Calu3 (cell line): ENCODE data around the gene DHX38. TPM values are rescaled to one million over a fixed set of nuclear protein-coding genes. Genes with fewer than 3 reads are reported as not detected.
A peak's percentile ranks its signal among the peaks of the same experiment; 100 is the strongest.

Experiments
- BruUV-seq: library from RNA; stranded (reverse); fragments of 400-500 nt; replicated peaks from 2 replicates; lab custom pipeline; 2021; lab: Mats Ljungman, UMichigan
- CTCF ChIA-PET: fragments of 300-600 bp; sonication (Branson Sonifier 250); formaldehyde crosslinking; loops from one replicate; lab custom pipeline; 2022; ENCODE audit warnings: antibody characterized with exemption; lab: Charles Lee
- DNase-seq: peaks from one replicate; pipeline ENCODE4 v3.0.0; 2022
- H3K27ac Mint-ChIP-seq: one replicate; pipeline ENCODE4 v1.8.0; 2022; ENCODE audit warnings: mixed read lengths; ENCODE audit not compliant: unreplicated experiment
- H3K27me3 Mint-ChIP-seq: one replicate; pipeline ENCODE4 v1.8.0; 2022; ENCODE audit warnings: mixed read lengths; ENCODE audit not compliant: unreplicated experiment
- H3K36me3 Mint-ChIP-seq: one replicate; pipeline ENCODE4 v1.8.0; 2022; ENCODE audit warnings: mild to moderate bottlenecking, moderate library complexity, mixed read lengths; ENCODE audit not compliant: insufficient read depth, unreplicated experiment
- H3K4me1 Mint-ChIP-seq: one replicate; pipeline ENCODE4 v1.8.0; 2022; ENCODE audit warnings: mild to moderate bottlenecking, low read depth, mixed read lengths; ENCODE audit not compliant: unreplicated experiment
- H3K4me3 Mint-ChIP-seq: one replicate; pipeline ENCODE4 v1.8.0; 2022; ENCODE audit warnings: mild to moderate bottlenecking, low read depth, moderate library complexity, mixed read lengths; ENCODE audit not compliant: unreplicated experiment
- H3K9me3 Mint-ChIP-seq: one replicate; pipeline ENCODE4 v1.8.0; 2022; ENCODE audit warnings: low read depth, mixed read lengths; ENCODE audit not compliant: unreplicated experiment
- intact Hi-C: fragments of 100-400 bp; cut with micrococcal nuclease; formaldehyde crosslinking; loops from one replicate; pipeline ENCODE4 v1.10.0; 2022; ENCODE audit not compliant: unreplicated experiment
- total RNA-seq: library from RNA; stranded (reverse); gene quantifications from 2 replicates; pipeline ENCODE4 v1.2.3, GENCODE V29; 2022
- TF ChIP-seq, protein P1 (sequence below): fragments of 200-600 bp; IDR thresholded peaks from one replicate; pipeline ENCODE4 v1.8.0; 2022; ENCODE audit warnings: antibody characterized with exemption; ENCODE audit not compliant: unreplicated experiment

The DHX38 gene
- total RNA-seq, 1 experiment from 2014 or later: 86.4 TPM

DNA sequence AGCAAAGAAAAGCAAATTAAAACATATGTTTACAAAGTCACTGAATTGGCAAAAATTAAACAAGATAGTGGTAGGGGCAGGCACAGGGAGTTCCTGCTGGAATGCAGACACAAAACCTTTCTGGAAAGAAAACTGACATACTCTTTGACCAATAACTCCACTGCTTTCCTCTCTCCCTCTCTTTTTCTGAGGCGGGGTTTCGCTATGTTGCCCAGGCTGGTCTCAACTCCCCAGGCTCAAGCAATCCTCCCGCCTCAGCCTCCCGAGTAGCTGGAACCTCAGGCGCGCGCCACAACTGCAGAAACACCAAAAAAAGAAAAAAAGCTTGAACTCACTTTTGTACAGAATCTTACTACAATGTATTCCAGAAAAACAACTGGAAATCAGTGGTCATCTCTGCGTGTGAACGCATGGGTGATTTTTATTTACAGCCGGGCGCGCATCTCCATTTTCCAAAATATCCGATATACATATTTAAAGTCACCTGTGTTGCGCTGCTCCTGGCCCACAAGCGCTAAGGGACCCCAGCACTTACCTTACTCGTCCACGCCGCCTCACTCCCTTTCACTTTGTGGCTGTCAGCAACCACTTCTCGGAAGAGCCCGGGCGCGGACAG is 707 bp upstream of the DHX38 start:
- peak overlapping the region; percentile 91 for H3K27ac Mint-ChIP-seq
- peak overlapping the region; percentile 93 for H3K4me3 Mint-ChIP-seq
- intact Hi-C loops: no loop called here
- H3K4me1 Mint-ChIP-seq: peaks cover 36% of the 10 kb centered on the region
- H3K27me3 Mint-ChIP-seq: no peaks in the 10 kb centered on the region
- peak; percentile 40 for DNase-seq
- no peaks in the 10 kb centered on the region for H3K9me3 Mint-ChIP-seq
- CTCF ChIA-PET: interaction anchor here (0.6 kb wide), 1 partner anchor 13 kb away, joined by 3 read pairs; no protein-coding TSS in a partner anchor
- BruUV-seq: TSS peak; percentile 51
- peaks cover 47% of the 10 kb centered on the region for H3K36me3 Mint-ChIP-seq
- TF ChIP-seq, protein P1, sequence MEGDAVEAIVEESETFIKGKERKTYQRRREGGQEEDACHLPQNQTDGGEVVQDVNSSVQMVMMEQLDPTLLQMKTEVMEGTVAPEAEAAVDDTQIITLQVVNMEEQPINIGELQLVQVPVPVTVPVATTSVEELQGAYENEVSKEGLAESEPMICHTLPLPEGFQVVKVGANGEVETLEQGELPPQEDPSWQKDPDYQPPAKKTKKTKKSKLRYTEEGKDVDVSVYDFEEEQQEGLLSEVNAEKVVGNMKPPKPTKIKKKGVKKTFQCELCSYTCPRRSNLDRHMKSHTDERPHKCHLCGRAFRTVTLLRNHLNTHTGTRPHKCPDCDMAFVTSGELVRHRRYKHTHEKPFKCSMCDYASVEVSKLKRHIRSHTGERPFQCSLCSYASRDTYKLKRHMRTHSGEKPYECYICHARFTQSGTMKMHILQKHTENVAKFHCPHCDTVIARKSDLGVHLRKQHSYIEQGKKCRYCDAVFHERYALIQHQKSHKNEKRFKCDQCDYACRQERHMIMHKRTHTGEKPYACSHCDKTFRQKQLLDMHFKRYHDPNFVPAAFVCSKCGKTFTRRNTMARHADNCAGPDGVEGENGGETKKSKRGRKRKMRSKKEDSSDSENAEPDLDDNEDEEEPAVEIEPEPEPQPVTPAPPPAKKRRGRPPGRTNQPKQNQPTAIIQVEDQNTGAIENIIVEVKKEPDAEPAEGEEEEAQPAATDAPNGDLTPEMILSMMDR: no peak

- peaks cover 36% of the 10 kb centered on the region for H3K4me1 Mint-ChIP-seq
- CTCF ChIA-PET: interaction anchor here (0.5 to 0.6 kb wide), 2 partner anchors 529 to 745 kb away, joined by 3 to 4 read pairs; no protein-coding TSS in a partner anchor
- H3K4me3 Mint-ChIP-seq: peak overlapping the region; percentile 93
- TF ChIP-seq, protein P1: no peak
- peaks cover 53% of the 10 kb centered on the region for H3K36me3 Mint-ChIP-seq
- no peaks in the 10 kb centered on the region for H3K27me3 Mint-ChIP-seq
- H3K9me3 Mint-ChIP-seq: no peaks in the 10 kb centered on the region
- intact Hi-C loops: no loop called here
- no TSS peak for BruUV-seq
- peak overlapping the region; percentile 91 for H3K27ac Mint-ChIP-seq
- no peak for DNase-seq
Measured at GRCh38 chr16:72094266-72094610, 591 bp downstream of the DHX38 start.

- TF ChIP-seq, protein P1: no peak
- no peaks in the 10 kb centered on the region for H3K9me3 Mint-ChIP-seq
- H3K27ac Mint-ChIP-seq: no peak overlapping the region
- DNase-seq: no peak
- H3K4me1 Mint-ChIP-seq: peaks cover 14% of the 10 kb centered on the region
- BruUV-seq: no TSS peak
- intact Hi-C loops: loop anchor here (1.0 kb wide), 1 partner anchor 33 kb away; no protein-coding TSS in a partner anchor
- CTCF ChIA-PET: no interaction called here
- H3K4me3 Mint-ChIP-seq: no peak overlapping the region
- H3K27me3 Mint-ChIP-seq: no peaks in the 10 kb centered on the region
- peaks cover 59% of the 10 kb centered on the region for H3K36me3 Mint-ChIP-seq
Measured at GRCh38 chr16:72098936-72099335, 5.3 kb downstream of the DHX38 start.

GRCh38 chr16:72099377-72099818 is 5.8 kb downstream of the DHX38 start:
- intact Hi-C loops: loop anchor here (1.0 kb wide), 1 partner anchor 33 kb away; no protein-coding TSS in a partner anchor
- DNase-seq: peak; percentile 71
- TF ChIP-seq, protein P1: peak; percentile 59
- peaks cover 14% of the 10 kb centered on the region for H3K4me1 Mint-ChIP-seq
- CTCF ChIA-PET: no interaction called here
- H3K9me3 Mint-ChIP-seq: no peaks in the 10 kb centered on the region
- H3K4me3 Mint-ChIP-seq: no peak overlapping the region
- no peak overlapping the region for H3K27ac Mint-ChIP-seq
- peaks cover 55% of the 10 kb centered on the region for H3K36me3 Mint-ChIP-seq
- H3K27me3 Mint-ChIP-seq: no peaks in the 10 kb centered on the region
- BruUV-seq: no TSS peak
